M059J (cell line): ENCODE measurements around the gene CAND1. TPM values are rescaled to one million over a fixed set of nuclear protein-coding genes. Genes with fewer than 3 reads are reported as not detected.
"Not testable (repeated sequence)": the region's sequence is repeated elsewhere in the genome, so short reads cannot be mapped to it uniquely, and the experiment has no call there.

Experiments used
- DNase-seq: peaks from one replicate; pipeline ENCODE4 v3.0.0-alpha.2; 2012; ENCODE audit warnings: low read depth
- total RNA-seq: library from RNA; depleted of rRNA; stranded (reverse); fragments of >200 nt; shearing (Covaris generic); gene quantifications from 2 replicates; pipeline ENCODE4 v1.2.3, GENCODE V29; 2014

The CAND1 gene
- total RNA-seq, 1 experiment from 2014 or later: 96.5 TPM

- not testable (repeated sequence) for DNase-seq
Measured at GRCh38 chr12:67341086-67341485, 71.9 kb downstream of the CAND1 start.

- no peak for DNase-seq
Measured at GRCh38 chr12:67344979-67345710, 76.0 kb downstream of the CAND1 start.

GRCh38 chr12:67348683-67349082, 79.5 kb downstream of the CAND1 start:
- no peak for DNase-seq

- no peak for DNase-seq
Measured at GRCh38 chr12:67352682-67353081, 83.5 kb downstream of the CAND1 start.

GRCh38 chr12:67354322-67354721, 85.2 kb downstream of the CAND1 start:
- no peak for DNase-seq

GRCh38 chr12:67354966-67355365, 85.8 kb downstream of the CAND1 start:
- DNase-seq: peak; percentile 24

- peak; percentile 62 for DNase-seq
Measured at GRCh38 chr12:67355428-67356379, 86.5 kb downstream of the CAND1 start.

GRCh38 chr12:67356380-67356774, 87.2 kb downstream of the CAND1 start:
- DNase-seq: no peak

GRCh38 chr12:67357376-67358125, 88.4 kb downstream of the CAND1 start:
- DNase-seq: no peak

GRCh38 chr12:67358781-67359338, 89.7 kb downstream of the CAND1 start:
- DNase-seq: peak; percentile 77

- no peak for DNase-seq
Measured at GRCh38 chr12:67362526-67362925, 93.4 kb downstream of the CAND1 start.

- DNase-seq: peak; percentile 24
Measured at GRCh38 chr12:67364228-67364627, 95.1 kb downstream of the CAND1 start.

GRCh38 chr12:67365131-67365530, 96.0 kb downstream of the CAND1 start:
- no peak for DNase-seq

- DNase-seq: peak; percentile 25
Measured at GRCh38 chr12:67367843-67368242, 98.7 kb downstream of the CAND1 start.
